ENCODE measurements around the gene DUSP28. TPM values are rescaled to one million over a fixed set of nuclear protein-coding genes. Genes with fewer than 3 reads are reported as not detected.
A peak's percentile ranks its signal among the peaks of the same experiment; 100 is the strongest.

Gene DUSP28
- total RNA-seq, 1 donor from 2014 or later = 5.3 TPM

GRCh38 chr2:240576436-240577205, 16.5 kb downstream of the DUSP28 start:
- no peaks in the 10 kb centered on the region for H3K9me3 ChIP-seq
- TF ChIP-seq CTCF (IDR thresholded peaks at IDR 0.05) = no peak
- DNase-seq = no peak
- H3K27ac ChIP-seq = no peak overlapping the region
- H3K36me3 ChIP-seq = peaks cover 56% of the 10 kb centered on the region
- H3K4me3 ChIP-seq = no peak overlapping the region
- ATAC-seq = no peak
- no peaks in the 10 kb centered on the region for H3K27me3 ChIP-seq
- H3K4me1 ChIP-seq = peaks cover 24% of the 10 kb centered on the region
- intact Hi-C loops (cut with DNase I) = no loop called here

- no peaks in the 10 kb centered on the region for H3K27me3 ChIP-seq
- no peak overlapping the region for H3K4me3 ChIP-seq
- intact Hi-C loops (cut with DNase I) = no loop called here
- no peak for TF ChIP-seq CTCF (IDR thresholded peaks at IDR 0.05)
- H3K27ac ChIP-seq = no peak overlapping the region
- DNase-seq = no peak
- ATAC-seq = no peak
- peaks cover 24% of the 10 kb centered on the region for H3K4me1 ChIP-seq
- peaks cover 56% of the 10 kb centered on the region for H3K36me3 ChIP-seq
- no peaks in the 10 kb centered on the region for H3K9me3 ChIP-seq
Observed at GRCh38 chr2:240577281-240578109, 17.3 kb downstream of the DUSP28 start.

GRCh38 chr2:240578110-240578450, 17.9 kb downstream of the DUSP28 start:
- TF ChIP-seq CTCF (IDR thresholded peaks at IDR 0.05) = no peak
- Histone ChIP-seq H3K36me3 (peaks cover 51% of the 10 kb centered on the region), H3K4me1 (peaks cover 24% of the 10 kb centered on the region), H3K27ac (no peak overlapping the region), H3K4me3 (no peak overlapping the region), H3K9me3 (no peaks in the 10 kb centered on the region), H3K27me3 (no peaks in the 10 kb centered on the region)
- intact Hi-C loops (cut with DNase I) = no loop called here
- DNase-seq (no peak), ATAC-seq (no peak)

GRCh38 chr2:240578488-240578887, 18.3 kb downstream of the DUSP28 start:
- peak overlapping the region; percentile 82 for H3K27ac ChIP-seq
- DNase-seq (no peak), ATAC-seq (no peak)
- no peak for TF ChIP-seq CTCF (IDR thresholded peaks at IDR 0.05)
- peaks cover 24% of the 10 kb centered on the region for H3K4me1 ChIP-seq
- intact Hi-C loops (cut with DNase I) = no loop called here
- no peak overlapping the region for H3K4me3 ChIP-seq
- no peaks in the 10 kb centered on the region for H3K9me3 ChIP-seq
- H3K27me3 ChIP-seq = no peaks in the 10 kb centered on the region
- H3K36me3 ChIP-seq = peaks cover 47% of the 10 kb centered on the region

GRCh38 chr2:240579071-240579762, 19.1 kb downstream of the DUSP28 start:
- intact Hi-C loops (cut with DNase I) = no loop called here
- no peak for DNase-seq
- H3K27ac ChIP-seq = peak overlapping the region; percentile 82

More at GRCh38 chr2:240579071-240579762, 19.1 kb downstream of the DUSP28 start:
- Histone ChIP-seq H3K4me1 (peaks cover 25% of the 10 kb centered on the region), H3K27me3 (no peaks in the 10 kb centered on the region), H3K9me3 (no peaks in the 10 kb centered on the region), H3K36me3 (peaks cover 40% of the 10 kb centered on the region), H3K4me3 (no peak overlapping the region)
- ATAC-seq = no peak
- no peak for TF ChIP-seq CTCF (IDR thresholded peaks at IDR 0.05)
